SU-DHL-6 (cell line): ENCODE measurements around the gene KIAA1958.

Source experiments
- CTCF ChIP-seq: fragments of 200-600 bp; sonication (generic); IDR thresholded peaks from one replicate; pipeline ENCODE4 v1.5.1; 2017; ENCODE audit warnings: antibody characterized with exemption, mild to moderate bottlenecking, low read length, moderate library complexity; ENCODE audit not compliant: insufficient read depth, poor library complexity, severe bottlenecking
- EZH2phosphoT487 ChIP-seq: fragments of 200-600 bp; sonication (generic), shearing (Covaris generic); conservative IDR thresholded peaks from 2 replicates; pipeline ENCODE4 v1.6.1; 2018; ENCODE audit warnings: mild to moderate bottlenecking, antibody characterized with exemption, low read length, moderate library complexity, mixed read lengths

GRCh38 chr9:112487799-112488340 is 1.2 kb downstream of the KIAA1958 start:
- TF ChIP-seq EZH2phosphoT487 (no peak), CTCF (no peak)
